Neural cell (in vitro differentiated cells): ENCODE measurements around the gene PRLH. TPM values are rescaled to one million over a fixed set of nuclear protein-coding genes. Genes with fewer than 3 reads are reported as not detected.

Experiments
- H2AFZ ChIP-seq: fragments of 200-600, 300-800 bp; sonication (generic), shearing (Covaris generic); 2 replicates; pipeline ENCODE4 v1.6.0; 2014; ENCODE audit warnings: low read depth, mild to moderate bottlenecking, antibody characterized with exemption, low read length, moderate library complexity
- H3F3A ChIP-seq: fragments of 200-600 bp; shearing (Covaris generic); 2 replicates; pipeline ENCODE4 v1.6.1; 2016; ENCODE audit warnings: mild to moderate bottlenecking, moderate library complexity, mixed read lengths, antibody characterized with exemption, low read length; ENCODE audit not compliant: insufficient read depth, poor library complexity, severe bottlenecking
- H3K27ac ChIP-seq: fragments of 200-600, 300-800 bp; sonication (generic), shearing (Covaris generic); 2 replicates; pipeline ENCODE4 v1.5.1; 2014; ENCODE audit warnings: mild to moderate bottlenecking, low read length, moderate library complexity
- H3K27me3 ChIP-seq: fragments of 300-800, 200-600 bp; sonication (generic), shearing (Covaris generic); 2 replicates; pipeline ENCODE4 v1.6.0; 2014; ENCODE audit warnings: mild to moderate bottlenecking, low read depth, low read length, moderate library complexity; ENCODE audit not compliant: insufficient read depth
- H3K36me3 ChIP-seq: fragments of 300-800, 200-600 bp; sonication (generic), shearing (Covaris generic); 2 replicates; pipeline ENCODE4 v1.5.1; 2014; ENCODE audit warnings: mild to moderate bottlenecking, antibody characterized with exemption, low read length, moderate library complexity; ENCODE audit not compliant: insufficient read depth
- H3K4me2 ChIP-seq: fragments of 300-800, 200-600 bp; sonication (generic), shearing (Covaris generic); 2 replicates; pipeline ENCODE4 v1.6.0; 2014; ENCODE audit warnings: mild to moderate bottlenecking, low read length
- H3K4me3 ChIP-seq: fragments of 300-800, 200-600 bp; sonication (generic), shearing (Covaris generic); 2 replicates; pipeline ENCODE4 v1.5.1; 2014; ENCODE audit warnings: mild to moderate bottlenecking, low read length, moderate library complexity
- H3K79me2 ChIP-seq: fragments of 200-600 bp; shearing (Covaris generic); replicated peaks from 2 replicates; pipeline ENCODE4 v1.6.0; 2014; ENCODE audit warnings: mild to moderate bottlenecking, low read length, moderate library complexity; ENCODE audit not compliant: insufficient read depth
- H3K9ac ChIP-seq: fragments of 300-800, 200-600 bp; sonication (generic), shearing (Covaris generic); 2 replicates; pipeline ENCODE4 v1.6.1; 2016; ENCODE audit warnings: mild to moderate bottlenecking, low read length, mixed read lengths
- H3K9me2 ChIP-seq: fragments of 200-600 bp; shearing (Covaris generic); 2 replicates; pipeline ENCODE4 v1.6.1; 2016; ENCODE audit warnings: mild to moderate bottlenecking, low read length, mixed read lengths; ENCODE audit not compliant: insufficient read depth
- H3K9me3 ChIP-seq: fragments of 200-600, 300-800 bp; sonication (generic), shearing (Covaris generic); 2 replicates; pipeline ENCODE4 v1.6.1; 2016; ENCODE audit warnings: mild to moderate bottlenecking, mixed run types, low read length, moderate library complexity, mixed read lengths
- H4K20me1 ChIP-seq: fragments of 200-600 bp; shearing (Covaris generic); 2 replicates; pipeline ENCODE4 v1.6.1; 2016; ENCODE audit warnings: mild to moderate bottlenecking, mixed run types; ENCODE audit not compliant: insufficient read depth
- EP300 ChIP-seq: fragments of 450-650 bp; conservative IDR thresholded peaks from 2 replicates; pipeline ENCODE4 v1.6.1; 2014; ENCODE audit warnings: antibody characterized with exemption, mild to moderate bottlenecking, moderate library complexity; ENCODE audit not compliant: poor library complexity, severe bottlenecking
- EZH2 ChIP-seq: fragments of 200-600, 300-800 bp; shearing (Covaris generic), sonication (generic); IDR thresholded peaks from 2 replicates; pipeline ENCODE4 v1.6.1; 2014; ENCODE audit warnings: antibody characterized with exemption, low read length, borderline replicate concordance, mild to moderate bottlenecking; ENCODE audit not compliant: insufficient read depth, poor library complexity, severe bottlenecking
- MXI1 ChIP-seq: fragments of 450-650 bp; conservative IDR thresholded peaks from 2 replicates; pipeline ENCODE4 v1.6.1; 2014; ENCODE audit warnings: antibody characterized with exemption, mild to moderate bottlenecking; ENCODE audit not compliant: poor library complexity, severe bottlenecking
- POLR2AphosphoS5 ChIP-seq: IDR thresholded peaks from 2 replicates; pipeline ENCODE4 v1.6.1; 2012
- RAD21 ChIP-seq: fragments of 450-650 bp; conservative IDR thresholded peaks from 2 replicates; pipeline ENCODE4 v1.6.1; 2014; ENCODE audit warnings: antibody characterized with exemption, mild to moderate bottlenecking, moderate library complexity
- SMC3 ChIP-seq: fragments of 450-650 bp; conservative IDR thresholded peaks from 2 replicates; pipeline ENCODE4 v1.6.1; 2014; ENCODE audit warnings: antibody characterized with exemption, mild to moderate bottlenecking, moderate library complexity; ENCODE audit not compliant: poor library complexity
- TAF1 ChIP-seq: IDR thresholded peaks from 2 replicates; pipeline ENCODE4 v1.6.1; 2012; ENCODE audit warnings: low read depth
- polyA plus RNA-seq: library from polyadenylated mRNA; depleted of rRNA; stranded (reverse); fragments of >200 nt; gene quantifications from 2 replicates; pipeline ENCODE4 v1.2.3, GENCODE V29; 2014
- TF ChIP-seq, protein P1 (sequence below): IDR thresholded peaks from 2 replicates; pipeline ENCODE4 v1.6.1; 2012; ENCODE audit warnings: borderline replicate concordance
- TF ChIP-seq, protein P2 (sequence below): fragments of 450-650 bp; IDR thresholded peaks from 2 replicates; pipeline ENCODE4 v1.5.1; 2014; ENCODE audit warnings: antibody characterized with exemption, mild to moderate bottlenecking, moderate library complexity; ENCODE audit not compliant: poor library complexity, severe bottlenecking

The PRLH gene
- polyA plus RNA-seq, 1 donor from 2014 or later: not detected

DNA sequence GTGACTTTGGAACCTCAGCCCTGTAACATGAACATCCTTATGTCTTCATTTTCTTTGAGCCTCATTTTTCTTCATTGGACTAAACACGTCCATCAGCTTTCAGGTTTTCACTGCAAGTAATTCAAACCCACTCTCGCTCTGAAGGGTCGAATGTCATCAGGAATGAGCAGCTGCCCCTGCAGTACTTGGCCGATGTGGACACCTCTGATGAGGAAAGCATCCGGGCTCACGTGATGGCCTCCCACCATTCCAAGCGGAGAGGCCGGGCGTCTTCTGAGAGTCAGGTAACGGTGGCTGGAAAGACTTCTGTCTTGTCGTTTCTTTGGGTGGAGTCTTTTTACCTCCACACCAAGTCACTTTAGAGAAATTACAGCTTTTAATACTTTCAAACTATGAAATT lies 39.1 kb upstream of the PRLH start:
- Histone ChIP-seq H3K4me3 (no peak overlapping the region), H4K20me1 (no peaks in the 10 kb centered on the region), H3K27ac (no peak overlapping the region), H3K9me2 (no peaks in the 10 kb centered on the region), H3K9me3 (no peaks in the 10 kb centered on the region), H3K4me2 (no peak overlapping the region), H3K27me3 (no peaks in the 10 kb centered on the region), H3K79me2 (no peaks in the 10 kb centered on the region), H2AFZ (no peak overlapping the region), H3K9ac (no peak overlapping the region), H3K36me3 (no peaks in the 10 kb centered on the region), H3F3A (no peaks in the 10 kb centered on the region)
- TF ChIP-seq MXI1: no peak
- TF ChIP-seq SMC3: no peak
- TF ChIP-seq, protein P1, sequence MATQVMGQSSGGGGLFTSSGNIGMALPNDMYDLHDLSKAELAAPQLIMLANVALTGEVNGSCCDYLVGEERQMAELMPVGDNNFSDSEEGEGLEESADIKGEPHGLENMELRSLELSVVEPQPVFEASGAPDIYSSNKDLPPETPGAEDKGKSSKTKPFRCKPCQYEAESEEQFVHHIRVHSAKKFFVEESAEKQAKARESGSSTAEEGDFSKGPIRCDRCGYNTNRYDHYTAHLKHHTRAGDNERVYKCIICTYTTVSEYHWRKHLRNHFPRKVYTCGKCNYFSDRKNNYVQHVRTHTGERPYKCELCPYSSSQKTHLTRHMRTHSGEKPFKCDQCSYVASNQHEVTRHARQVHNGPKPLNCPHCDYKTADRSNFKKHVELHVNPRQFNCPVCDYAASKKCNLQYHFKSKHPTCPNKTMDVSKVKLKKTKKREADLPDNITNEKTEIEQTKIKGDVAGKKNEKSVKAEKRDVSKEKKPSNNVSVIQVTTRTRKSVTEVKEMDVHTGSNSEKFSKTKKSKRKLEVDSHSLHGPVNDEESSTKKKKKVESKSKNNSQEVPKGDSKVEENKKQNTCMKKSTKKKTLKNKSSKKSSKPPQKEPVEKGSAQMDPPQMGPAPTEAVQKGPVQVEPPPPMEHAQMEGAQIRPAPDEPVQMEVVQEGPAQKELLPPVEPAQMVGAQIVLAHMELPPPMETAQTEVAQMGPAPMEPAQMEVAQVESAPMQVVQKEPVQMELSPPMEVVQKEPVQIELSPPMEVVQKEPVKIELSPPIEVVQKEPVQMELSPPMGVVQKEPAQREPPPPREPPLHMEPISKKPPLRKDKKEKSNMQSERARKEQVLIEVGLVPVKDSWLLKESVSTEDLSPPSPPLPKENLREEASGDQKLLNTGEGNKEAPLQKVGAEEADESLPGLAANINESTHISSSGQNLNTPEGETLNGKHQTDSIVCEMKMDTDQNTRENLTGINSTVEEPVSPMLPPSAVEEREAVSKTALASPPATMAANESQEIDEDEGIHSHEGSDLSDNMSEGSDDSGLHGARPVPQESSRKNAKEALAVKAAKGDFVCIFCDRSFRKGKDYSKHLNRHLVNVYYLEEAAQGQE: no peak
- TF ChIP-seq EP300: no peak
- TF ChIP-seq, protein P2, sequence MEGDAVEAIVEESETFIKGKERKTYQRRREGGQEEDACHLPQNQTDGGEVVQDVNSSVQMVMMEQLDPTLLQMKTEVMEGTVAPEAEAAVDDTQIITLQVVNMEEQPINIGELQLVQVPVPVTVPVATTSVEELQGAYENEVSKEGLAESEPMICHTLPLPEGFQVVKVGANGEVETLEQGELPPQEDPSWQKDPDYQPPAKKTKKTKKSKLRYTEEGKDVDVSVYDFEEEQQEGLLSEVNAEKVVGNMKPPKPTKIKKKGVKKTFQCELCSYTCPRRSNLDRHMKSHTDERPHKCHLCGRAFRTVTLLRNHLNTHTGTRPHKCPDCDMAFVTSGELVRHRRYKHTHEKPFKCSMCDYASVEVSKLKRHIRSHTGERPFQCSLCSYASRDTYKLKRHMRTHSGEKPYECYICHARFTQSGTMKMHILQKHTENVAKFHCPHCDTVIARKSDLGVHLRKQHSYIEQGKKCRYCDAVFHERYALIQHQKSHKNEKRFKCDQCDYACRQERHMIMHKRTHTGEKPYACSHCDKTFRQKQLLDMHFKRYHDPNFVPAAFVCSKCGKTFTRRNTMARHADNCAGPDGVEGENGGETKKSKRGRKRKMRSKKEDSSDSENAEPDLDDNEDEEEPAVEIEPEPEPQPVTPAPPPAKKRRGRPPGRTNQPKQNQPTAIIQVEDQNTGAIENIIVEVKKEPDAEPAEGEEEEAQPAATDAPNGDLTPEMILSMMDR: no peak
- no peak for TF ChIP-seq EZH2
- TF ChIP-seq RAD21: no peak
- no peak for TF ChIP-seq TAF1
- no peak for TF ChIP-seq POLR2AphosphoS5

DNA sequence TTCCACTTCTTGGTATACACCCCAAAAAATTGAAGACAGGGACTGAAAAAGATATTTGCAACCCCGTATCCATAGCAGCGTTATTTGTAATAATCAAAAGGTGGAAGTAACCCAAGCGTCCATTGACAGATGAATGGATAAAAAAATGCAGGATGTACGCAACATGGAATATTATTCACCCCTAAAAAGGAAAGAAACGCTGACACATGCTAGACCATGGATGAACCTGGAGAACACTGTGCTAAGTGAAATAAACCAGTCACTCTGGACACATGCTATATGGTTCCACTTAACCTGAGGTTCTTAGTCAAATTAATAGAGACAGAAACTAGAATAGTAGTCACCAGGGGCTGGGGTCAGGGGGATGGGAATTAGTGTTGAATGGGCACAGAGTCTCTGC lies 38.6 kb upstream of the PRLH start:
- no peaks in the 10 kb centered on the region for H4K20me1 ChIP-seq
- H3K27ac ChIP-seq: no peak overlapping the region
- no peaks in the 10 kb centered on the region for H3K27me3 ChIP-seq
- no peaks in the 10 kb centered on the region for H3F3A ChIP-seq
- H3K9me2 ChIP-seq: no peaks in the 10 kb centered on the region
- no peak overlapping the region for H3K4me3 ChIP-seq
- no peaks in the 10 kb centered on the region for H3K9me3 ChIP-seq
- H3K36me3 ChIP-seq: no peaks in the 10 kb centered on the region
- TF ChIP-seq SMC3 (no peak), MXI1 (no peak), EZH2 (no peak), RAD21 (no peak)
- TF ChIP-seq, protein P1: no peak
- H3K79me2 ChIP-seq: no peaks in the 10 kb centered on the region
- H3K4me2 ChIP-seq: no peak overlapping the region
- H3K9ac ChIP-seq: no peak overlapping the region
- H2AFZ ChIP-seq: no peak overlapping the region
